Astrocyte of the cerebellum (primary cell): ENCODE results near the gene ZCCHC4.

Source experiments
- DNase-seq: peaks from one replicate; pipeline ENCODE4 v3.0.0-alpha.2; 2011; ENCODE audit warnings: low read depth
- H3K4me3 ChIP-seq: 2 replicates; pipeline ENCODE4 v1.5.1; 2011; ENCODE audit warnings: mild to moderate bottlenecking, low read depth, low read length, moderate library complexity
- in situ Hi-C: cut with HindIII; loops from 2 replicates; pipeline ENCODE4 v1.10.0; 2017; ENCODE audit warnings: low sequenced_read_pairs
- TF ChIP-seq, protein P1 (sequence below): IDR thresholded peaks from 2 replicates; pipeline ENCODE4 v1.5.1; 2012; ENCODE audit warnings: low read length, low read depth, moderate library complexity, mild to moderate bottlenecking; ENCODE audit errors: missing control alignments

Gene ZCCHC4

GRCh38 chr4:25350561-25350960, 38.0 kb downstream of the ZCCHC4 start:
- in situ Hi-C loops: no loop called here
- DNase-seq: no peak
- TF ChIP-seq, protein P1, sequence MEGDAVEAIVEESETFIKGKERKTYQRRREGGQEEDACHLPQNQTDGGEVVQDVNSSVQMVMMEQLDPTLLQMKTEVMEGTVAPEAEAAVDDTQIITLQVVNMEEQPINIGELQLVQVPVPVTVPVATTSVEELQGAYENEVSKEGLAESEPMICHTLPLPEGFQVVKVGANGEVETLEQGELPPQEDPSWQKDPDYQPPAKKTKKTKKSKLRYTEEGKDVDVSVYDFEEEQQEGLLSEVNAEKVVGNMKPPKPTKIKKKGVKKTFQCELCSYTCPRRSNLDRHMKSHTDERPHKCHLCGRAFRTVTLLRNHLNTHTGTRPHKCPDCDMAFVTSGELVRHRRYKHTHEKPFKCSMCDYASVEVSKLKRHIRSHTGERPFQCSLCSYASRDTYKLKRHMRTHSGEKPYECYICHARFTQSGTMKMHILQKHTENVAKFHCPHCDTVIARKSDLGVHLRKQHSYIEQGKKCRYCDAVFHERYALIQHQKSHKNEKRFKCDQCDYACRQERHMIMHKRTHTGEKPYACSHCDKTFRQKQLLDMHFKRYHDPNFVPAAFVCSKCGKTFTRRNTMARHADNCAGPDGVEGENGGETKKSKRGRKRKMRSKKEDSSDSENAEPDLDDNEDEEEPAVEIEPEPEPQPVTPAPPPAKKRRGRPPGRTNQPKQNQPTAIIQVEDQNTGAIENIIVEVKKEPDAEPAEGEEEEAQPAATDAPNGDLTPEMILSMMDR: no peak
- no peak overlapping the region for H3K4me3 ChIP-seq

GRCh38 chr4:25351777-25352416, 39.3 kb downstream of the ZCCHC4 start:
- TF ChIP-seq, protein P1: no peak
- in situ Hi-C loops: no loop called here
- no peak overlapping the region for H3K4me3 ChIP-seq
- no peak for DNase-seq

DNA sequence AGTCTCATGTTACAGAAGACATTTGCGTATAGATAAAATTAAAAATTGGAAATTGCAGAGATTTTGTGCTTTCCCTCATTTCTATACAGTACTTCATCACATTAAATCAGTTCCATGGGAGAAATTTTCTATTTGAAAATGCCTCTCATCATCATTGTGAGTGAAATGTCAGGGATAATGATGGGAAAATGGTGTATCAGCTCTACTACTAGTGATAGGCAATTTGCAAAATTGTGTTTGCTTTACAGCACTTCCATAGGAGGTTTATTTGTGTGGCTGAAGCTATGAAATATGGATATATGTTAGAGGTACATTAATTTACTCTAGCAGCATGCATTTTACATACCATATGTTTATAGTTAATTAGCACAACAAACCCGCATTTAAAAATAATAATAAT, 43.5 kb downstream of the ZCCHC4 start:
- H3K4me3 ChIP-seq: no peak overlapping the region
- in situ Hi-C loops: no loop called here
- TF ChIP-seq, protein P1: no peak
- DNase-seq: no peak

DNA sequence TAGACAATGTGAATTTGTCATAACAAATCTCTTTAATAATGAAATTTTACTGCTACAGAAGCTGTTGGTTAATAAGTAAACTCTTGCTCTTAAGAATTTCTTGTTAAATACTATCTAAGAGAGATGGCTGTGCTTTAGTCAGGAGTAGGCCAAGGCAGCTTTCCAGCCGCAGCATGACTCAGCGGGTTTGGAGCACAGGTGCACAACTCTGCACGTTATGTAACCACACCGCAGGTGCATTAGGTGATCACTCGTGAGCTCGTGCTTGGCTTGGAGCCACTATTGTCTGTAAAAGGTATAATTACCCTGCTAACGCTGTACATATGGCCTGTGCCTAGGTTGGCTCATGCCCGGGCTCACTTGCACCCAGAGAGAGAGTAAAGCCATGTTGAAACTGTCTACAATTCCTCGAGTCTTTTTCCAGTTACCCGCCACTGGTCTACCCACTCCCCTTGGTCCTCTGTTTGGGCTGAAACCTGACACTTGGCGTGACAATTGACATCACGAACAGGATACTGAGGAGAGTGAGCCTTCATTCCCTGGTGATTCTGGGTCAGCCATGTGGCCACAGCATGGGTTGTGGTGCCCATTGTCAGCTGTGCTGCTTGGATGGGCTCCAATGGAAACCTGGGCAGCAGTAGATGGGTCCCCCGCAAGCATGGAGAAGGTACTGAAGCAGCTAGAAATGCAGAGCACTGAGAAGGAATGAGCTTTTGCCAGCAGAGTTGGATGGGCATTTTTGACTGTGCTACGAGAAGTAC, 46.1 kb downstream of the ZCCHC4 start:
- in situ Hi-C loops: no loop called here
- no peak overlapping the region for H3K4me3 ChIP-seq
- TF ChIP-seq, protein P1: no peak
- DNase-seq: no peak

GRCh38 chr4:25361253-25361652, 48.7 kb downstream of the ZCCHC4 start:
- no peak for DNase-seq
- in situ Hi-C loops: no loop called here
- TF ChIP-seq, protein P1: no peak
- no peak overlapping the region for H3K4me3 ChIP-seq

GRCh38 chr4:25367004-25367621, 54.5 kb downstream of the ZCCHC4 start:
- TF ChIP-seq, protein P1: peak; percentile 28
- no peak overlapping the region for H3K4me3 ChIP-seq
- in situ Hi-C loops: no loop called here
- peak; percentile 35 for DNase-seq
